Suprapubic skin (tissue), 4 donors: Measurements from ENCODE around the gene RND1. TPM values are rescaled to one million over a fixed set of nuclear protein-coding genes. Genes with fewer than 3 reads are reported as not detected.
A peak's percentile ranks its signal among the peaks of the same experiment; 100 is the strongest.

Source experiments
- DNase-seq, 2 donors: peaks; one replicate each; pipeline ENCODE4 v3.0.0-alpha.2; 2019; ENCODE audit warnings: low spot score in 2 of 2
- H3K27ac ChIP-seq: fragments of 200-600 bp; sonication (generic); one replicate; pipeline ENCODE4 v1.5.1; 2019
- H3K27me3 ChIP-seq: fragments of 200-600 bp; sonication (generic); one replicate; pipeline ENCODE4 v1.5.1; 2019
- H3K36me3 ChIP-seq: fragments of 200-600 bp; sonication (generic); one replicate; pipeline ENCODE4 v1.5.1; 2019
- H3K4me1 ChIP-seq: fragments of 200-600 bp; sonication (generic); one replicate; pipeline ENCODE4 v1.5.1; 2019
- H3K4me3 ChIP-seq: fragments of 200-600 bp; sonication (generic); one replicate; pipeline ENCODE4 v1.5.1; 2019; ENCODE audit warnings: mild to moderate bottlenecking
- H3K9me3 ChIP-seq: fragments of 200-600 bp; sonication (generic); one replicate; pipeline ENCODE4 v1.5.1; 2019
- CTCF ChIP-seq, 2 donors: fragments of 200-600 bp in 1 of 2; fragments of 450-650 bp in 1 of 2; sonication (generic) in 1 of 2; IDR thresholded peaks; one replicate each; pipeline ENCODE4 v1.5.1; 2016 to 2019; ENCODE audit warnings: antibody characterized with exemption in 2 of 2, mild to moderate bottlenecking in 1 of 2, moderate library complexity in 1 of 2
- EP300 ChIP-seq: sonication (generic); formaldehyde crosslinking; IDR thresholded peaks from one replicate; pipeline ENCODE4 v1.6.1; 2017; ENCODE audit warnings: antibody characterized with exemption
- POLR2A ChIP-seq, 2 donors: fragments of 450-650 bp; IDR thresholded peaks; one replicate each; pipeline ENCODE4 v1.6.1; 2017; ENCODE audit warnings: antibody characterized with exemption in 2 of 2, mild to moderate bottlenecking in 2 of 2, moderate library complexity in 2 of 2
- POLR2AphosphoS5 ChIP-seq, 3 donors: sonication (generic); formaldehyde crosslinking; IDR thresholded peaks; one replicate each; pipeline ENCODE4 v1.6.1; 2017; ENCODE audit warnings: antibody characterized with exemption in 3 of 3
- WGBS: methylation state at CpG from one replicate; pipeline ENCODE4 v1.1.5; 2018; 5-methylcytosine and 5-hydroxymethylcytosine counted together
- total RNA-seq, 4 donors: library from RNA; depleted of rRNA; stranded (reverse); fragments of >200 nt; gene quantifications; one replicate each; pipeline ENCODE4 v1.1.0, GENCODE V29; 2016

The RND1 gene
- total RNA-seq, 4 donors from 2014 or later: 0.40 to 1.1 (median 0.65) TPM; not detected in 1

- DNase-seq: peak in 1 of 2 donors; percentile 74
- Histone ChIP-seq H3K4me1 (peaks cover 4% of the 10 kb centered on the region), H3K9me3 (no peaks in the 10 kb centered on the region), H3K4me3 (no peak overlapping the region), H3K36me3 (peaks cover 48% of the 10 kb centered on the region), H3K27me3 (no peaks in the 10 kb centered on the region), H3K27ac (no peak overlapping the region)
- WGBS: 93% methylated on average over 4 of the region's 4 CpGs
- TF ChIP-seq POLR2A (IDR thresholded peaks at IDR 0.05) (no peak), CTCF (IDR thresholded peaks at IDR 0.05) (no peak), EP300 (no peak), POLR2AphosphoS5 (IDR thresholded peaks at IDR 0.05) (no peak)
These were observed 40.8 kb downstream of the RND1 start for GRCh38 chr12:48824905-48825304.

- no peak overlapping the region for H3K4me3 ChIP-seq
- 80% methylated on average over 12 of the region's 12 CpGs for WGBS
- no peak for DNase-seq
- peaks cover 40% of the 10 kb centered on the region for H3K36me3 ChIP-seq
- TF ChIP-seq CTCF (IDR thresholded peaks at IDR 0.05): no peak
- TF ChIP-seq POLR2AphosphoS5 (IDR thresholded peaks at IDR 0.05): no peak
- no peak for TF ChIP-seq POLR2A (IDR thresholded peaks at IDR 0.05)
- no peak for TF ChIP-seq EP300
- H3K4me1 ChIP-seq: peaks cover 5% of the 10 kb centered on the region
- no peaks in the 10 kb centered on the region for H3K27me3 ChIP-seq
- H3K27ac ChIP-seq: no peak overlapping the region
- H3K9me3 ChIP-seq: no peaks in the 10 kb centered on the region
These were observed 41.6 kb downstream of the RND1 start for GRCh38 chr12:48824112-48824511.

GRCh38 chr12:48823281-48823680 is 42.4 kb downstream of the RND1 start:
- H3K27ac ChIP-seq: no peak overlapping the region
- no peak for TF ChIP-seq POLR2AphosphoS5 (IDR thresholded peaks at IDR 0.05)
- TF ChIP-seq POLR2A (IDR thresholded peaks at IDR 0.05): no peak
- no peak for TF ChIP-seq EP300
- no peak for TF ChIP-seq CTCF (IDR thresholded peaks at IDR 0.05)
- H3K27me3 ChIP-seq: no peaks in the 10 kb centered on the region
- 86% methylated on average over 3 of the region's 11 CpGs for WGBS
- H3K9me3 ChIP-seq: no peaks in the 10 kb centered on the region
- peaks cover 33% of the 10 kb centered on the region for H3K36me3 ChIP-seq
- H3K4me3 ChIP-seq: no peak overlapping the region
- no peak for DNase-seq
- H3K4me1 ChIP-seq: peaks cover 10% of the 10 kb centered on the region

GRCh38 chr12:48822711-48823110 is 43.0 kb downstream of the RND1 start:
- H3K27me3 ChIP-seq: no peaks in the 10 kb centered on the region
- no peak for DNase-seq
- H3K4me1 ChIP-seq: peaks cover 13% of the 10 kb centered on the region
- no peak overlapping the region for H3K27ac ChIP-seq
- WGBS: 70% methylated on average over 2 of the region's 2 CpGs
- TF ChIP-seq EP300: no peak
- no peak for TF ChIP-seq CTCF (IDR thresholded peaks at IDR 0.05)
- TF ChIP-seq POLR2AphosphoS5 (IDR thresholded peaks at IDR 0.05): no peak
- no peak for TF ChIP-seq POLR2A (IDR thresholded peaks at IDR 0.05)
- no peak overlapping the region for H3K4me3 ChIP-seq
- peaks cover 27% of the 10 kb centered on the region for H3K36me3 ChIP-seq
- no peaks in the 10 kb centered on the region for H3K9me3 ChIP-seq

- no peak overlapping the region for H3K4me3 ChIP-seq
- H3K9me3 ChIP-seq: no peaks in the 10 kb centered on the region
- DNase-seq: no peak
- WGBS: 92% methylated on average over 5 of the region's 5 CpGs
- peaks cover 21% of the 10 kb centered on the region for H3K36me3 ChIP-seq
- TF ChIP-seq POLR2AphosphoS5 (IDR thresholded peaks at IDR 0.05): no peak
- H3K27ac ChIP-seq: no peak overlapping the region
- H3K27me3 ChIP-seq: no peaks in the 10 kb centered on the region
- H3K4me1 ChIP-seq: peaks cover 19% of the 10 kb centered on the region
These were observed 43.5 kb downstream of the RND1 start for GRCh38 chr12:48822139-48822538.
